Left ventricle myocardium inferior (tissue), 1 donor: ENCODE results near the gene MAP3K3. TPM values are rescaled to one million over a fixed set of nuclear protein-coding genes. Genes with fewer than 3 reads are reported as not detected.
A peak's percentile ranks its signal among the peaks of the same experiment; 100 is the strongest.
"Not testable (repeated sequence)": the region's sequence is repeated elsewhere in the genome, so short reads cannot be mapped to it uniquely, and the experiment has no call there.

Source experiments
- DNase-seq: peaks from one replicate; pipeline ENCODE4 v3.0.0-alpha.2; 2020
- H3K27ac ChIP-seq: fragments of 200-600 bp; replicated peaks from 2 replicates; pipeline ENCODE4 v1.8.0; 2021
- H3K27me3 ChIP-seq: fragments of 200-600 bp; 2 replicates; pipeline ENCODE4 v1.8.0; 2021; ENCODE audit warnings: low read depth
- H3K36me3 ChIP-seq: fragments of 200-600 bp; 2 replicates; pipeline ENCODE4 v1.8.0; 2021
- H3K4me1 ChIP-seq: fragments of 200-600 bp; 2 replicates; pipeline ENCODE4 v1.8.0; 2021
- H3K4me3 ChIP-seq: fragments of 200-600 bp; 2 replicates; pipeline ENCODE4 v1.8.0; 2021; ENCODE audit warnings: mild to moderate bottlenecking, moderate library complexity
- H3K9me3 ChIP-seq: fragments of 200-600 bp; replicated peaks from 2 replicates; pipeline ENCODE4 v1.8.0; 2021
- CTCF ChIP-seq: fragments of 200-600 bp; IDR thresholded peaks from 2 replicates; pipeline ENCODE4 v1.8.0; 2021; ENCODE audit warnings: antibody characterized with exemption, mild to moderate bottlenecking, borderline replicate concordance
- intact Hi-C: fragments of 100-400 bp; cut with micrococcal nuclease; formaldehyde crosslinking; loops from one replicate; pipeline ENCODE4 v1.11.0; 2022
- total RNA-seq: library from RNA; stranded (reverse); fragmentation: NEBNext Ultra II Directional; extraction: Animal tissue kit (Norgen Biotek cat#: 25700); gene quantifications from one replicate; pipeline ENCODE4 v1.2.1, GENCODE V29; 2021
- donor health status: DM: no; HTN: yes; CAD: no; lungs with severe emphysema.

The MAP3K3 gene
- total RNA-seq, 1 donor from 2014 or later = 41.3 TPM

DNA sequence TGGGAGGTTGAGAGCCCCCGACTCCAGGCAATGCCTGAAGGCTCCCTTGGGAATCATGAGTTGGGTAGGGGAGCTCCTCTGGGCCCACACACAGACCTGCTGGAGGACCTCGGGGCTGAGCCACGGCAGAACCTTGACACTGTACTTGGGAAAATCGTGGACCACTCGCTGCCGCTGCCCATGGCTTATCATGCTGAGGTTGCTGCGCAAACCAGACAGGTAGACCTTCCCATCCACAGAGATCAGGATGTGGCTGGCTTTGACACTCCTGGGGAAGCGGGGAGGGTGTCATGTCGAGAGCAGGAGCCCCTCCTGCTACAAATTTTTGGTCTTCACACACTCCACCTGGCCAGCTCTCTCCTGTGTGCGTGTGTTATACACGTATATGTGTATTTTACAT, 84.9 kb downstream of the MAP3K3 start:
- Histone ChIP-seq H3K4me1 (no peaks in the 10 kb centered on the region), H3K27me3 (no peaks in the 10 kb centered on the region), H3K9me3 (no peaks in the 10 kb centered on the region), H3K27ac (no peak overlapping the region), H3K4me3 (no peak overlapping the region), H3K36me3 (peaks cover 84% of the 10 kb centered on the region)
- DNase-seq = no peak
- no peak for TF ChIP-seq CTCF
- intact Hi-C loops = no loop called here

- no peak overlapping the region for H3K4me3 ChIP-seq
- intact Hi-C loops = no loop called here
- no peak overlapping the region for H3K27ac ChIP-seq
- H3K27me3 ChIP-seq = no peaks in the 10 kb centered on the region
- no peaks in the 10 kb centered on the region for H3K9me3 ChIP-seq
- DNase-seq = no peak
- TF ChIP-seq CTCF = no peak
- H3K4me1 ChIP-seq = no peaks in the 10 kb centered on the region
- peaks cover 87% of the 10 kb centered on the region for H3K36me3 ChIP-seq
These were observed 86.9 kb downstream of the MAP3K3 start for GRCh38 chr17:63709110-63709509.

DNA sequence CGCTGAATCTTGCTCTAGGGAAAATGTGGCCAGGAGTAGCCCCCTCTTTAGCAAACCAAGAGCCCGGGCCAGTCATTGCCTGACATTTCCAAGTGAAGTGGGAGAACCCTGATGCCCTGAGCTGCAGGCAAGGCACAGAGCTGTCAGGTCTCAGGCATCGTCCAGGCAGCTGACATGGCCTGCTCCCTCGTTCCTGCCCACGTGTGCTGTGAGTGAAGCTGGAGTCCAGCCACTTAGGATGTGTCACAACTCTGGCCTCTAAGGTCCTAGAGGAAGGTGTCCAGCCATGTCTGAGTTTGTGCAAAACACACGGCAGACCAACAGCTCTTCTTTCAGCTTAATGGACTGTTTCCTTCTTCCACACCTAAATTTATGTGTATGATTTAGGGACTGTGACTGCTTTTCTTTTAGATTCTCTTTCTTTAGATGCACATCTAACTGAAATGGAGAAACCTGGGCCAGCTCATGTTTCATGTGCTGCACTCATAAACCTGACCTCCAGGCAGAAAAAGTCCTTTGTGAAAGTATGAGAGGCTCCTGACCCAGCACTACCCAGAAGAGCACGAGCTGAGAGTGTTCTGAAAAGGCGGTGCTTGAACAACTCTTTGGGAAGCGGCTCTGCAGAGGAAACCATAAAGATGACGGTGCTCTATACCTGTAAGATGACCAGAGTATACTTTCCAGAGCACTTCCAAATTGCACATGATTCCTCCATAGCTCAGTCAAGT, 92.5 kb downstream of the MAP3K3 start:
- TF ChIP-seq CTCF = no peak
- peaks cover 14% of the 10 kb centered on the region for H3K4me1 ChIP-seq
- no peaks in the 10 kb centered on the region for H3K9me3 ChIP-seq
- no peak overlapping the region for H3K27ac ChIP-seq
- no peaks in the 10 kb centered on the region for H3K27me3 ChIP-seq
- DNase-seq = peak; percentile 37
- H3K4me3 ChIP-seq = no peak overlapping the region
- intact Hi-C loops = no loop called here
- H3K36me3 ChIP-seq = peaks cover 48% of the 10 kb centered on the region

DNA sequence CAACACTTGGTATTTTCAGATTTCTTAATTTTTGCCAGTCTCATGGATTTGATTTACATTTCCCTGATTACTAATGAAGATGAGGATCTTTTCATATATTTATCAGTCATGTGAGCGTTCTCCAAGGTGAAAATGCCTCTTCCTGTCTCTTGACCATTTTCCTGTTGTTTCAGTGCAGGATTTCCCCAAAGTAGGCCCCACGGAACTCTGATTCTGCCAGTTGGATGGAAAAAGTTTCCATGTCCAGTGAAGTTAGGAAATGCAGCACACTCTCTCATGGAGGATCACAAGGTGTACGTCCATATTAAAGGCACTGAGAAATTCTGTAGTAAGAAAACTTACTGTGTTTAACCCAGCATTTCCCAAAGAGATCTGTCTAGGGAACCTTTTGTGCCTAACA, 94.2 kb downstream of the MAP3K3 start:
- H3K36me3 ChIP-seq = peaks cover 33% of the 10 kb centered on the region
- H3K27ac ChIP-seq = no peak overlapping the region
- no peaks in the 10 kb centered on the region for H3K27me3 ChIP-seq
- H3K4me3 ChIP-seq = no peak overlapping the region
- no peak for DNase-seq
- intact Hi-C loops = no loop called here
- H3K9me3 ChIP-seq = no peaks in the 10 kb centered on the region
- H3K4me1 ChIP-seq = peaks cover 14% of the 10 kb centered on the region
- TF ChIP-seq CTCF = no peak

- peaks cover 8% of the 10 kb centered on the region for H3K36me3 ChIP-seq
- H3K4me3 ChIP-seq = no peak overlapping the region
- H3K9me3 ChIP-seq = no peaks in the 10 kb centered on the region
- no peaks in the 10 kb centered on the region for H3K27me3 ChIP-seq
- DNase-seq = no peak
- intact Hi-C loops = no loop called here
- peaks cover 32% of the 10 kb centered on the region for H3K4me1 ChIP-seq
- peak overlapping the region; percentile 34 for H3K27ac ChIP-seq
- no peak for TF ChIP-seq CTCF
These were observed 96.8 kb downstream of the MAP3K3 start for GRCh38 chr17:63718988-63719387.

DNA sequence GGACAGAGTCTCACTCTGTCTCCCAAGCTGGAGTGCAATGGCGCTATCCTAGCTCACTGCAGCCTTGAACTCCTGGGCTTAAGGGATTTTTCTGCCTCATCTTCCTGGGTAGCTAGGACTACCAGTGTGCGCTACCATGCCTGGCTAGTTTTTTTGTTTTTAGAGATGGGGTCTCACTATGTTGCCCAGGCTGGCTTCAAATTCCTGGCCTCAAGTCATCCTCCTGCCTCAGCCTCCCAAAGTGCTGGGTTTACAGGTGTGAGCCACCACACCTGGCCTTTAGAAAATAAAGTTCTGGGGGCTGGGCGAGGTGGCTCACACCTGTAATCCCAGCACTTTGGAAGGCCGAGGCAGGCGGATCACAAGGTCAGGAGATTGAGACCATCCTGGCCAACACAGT, 98.0 kb downstream of the MAP3K3 start:
- H3K27me3 ChIP-seq, intact Hi-C loops, H3K4me3 ChIP-seq, H3K27ac ChIP-seq, H3K9me3 ChIP-seq, DNase-seq: not testable (repeated sequence)
- H3K4me1 ChIP-seq = peaks cover 24% of the 10 kb centered on the region
- peaks cover 21% of the 10 kb centered on the region for H3K36me3 ChIP-seq
